HL-60 (cell line): Measurements from ENCODE around the gene ADTRP.

Experiments
- CTCF ChIP-seq: IDR thresholded peaks from one replicate; pipeline ENCODE4 v1.5.1; 2011; ENCODE audit warnings: low read length, control low read depth, inconsistent platforms; ENCODE audit not compliant: insufficient read depth
- GABPA ChIP-seq: IDR thresholded peaks from 2 replicates; pipeline ENCODE4 v1.6.1; 2012; ENCODE audit warnings: low read depth
- POLR2AphosphoS5 ChIP-seq: IDR thresholded peaks from 2 replicates; pipeline ENCODE4 v1.6.1; 2012; ENCODE audit warnings: low read depth
- REST ChIP-seq: IDR thresholded peaks from 2 replicates; pipeline ENCODE4 v1.6.1; 2012; ENCODE audit warnings: low read depth; ENCODE audit not compliant: insufficient replicate concordance
- SPI1 ChIP-seq: IDR thresholded peaks from 2 replicates; pipeline ENCODE4 v1.6.1; 2012; ENCODE audit warnings: low read depth, mild to moderate bottlenecking, borderline replicate concordance

DNA sequence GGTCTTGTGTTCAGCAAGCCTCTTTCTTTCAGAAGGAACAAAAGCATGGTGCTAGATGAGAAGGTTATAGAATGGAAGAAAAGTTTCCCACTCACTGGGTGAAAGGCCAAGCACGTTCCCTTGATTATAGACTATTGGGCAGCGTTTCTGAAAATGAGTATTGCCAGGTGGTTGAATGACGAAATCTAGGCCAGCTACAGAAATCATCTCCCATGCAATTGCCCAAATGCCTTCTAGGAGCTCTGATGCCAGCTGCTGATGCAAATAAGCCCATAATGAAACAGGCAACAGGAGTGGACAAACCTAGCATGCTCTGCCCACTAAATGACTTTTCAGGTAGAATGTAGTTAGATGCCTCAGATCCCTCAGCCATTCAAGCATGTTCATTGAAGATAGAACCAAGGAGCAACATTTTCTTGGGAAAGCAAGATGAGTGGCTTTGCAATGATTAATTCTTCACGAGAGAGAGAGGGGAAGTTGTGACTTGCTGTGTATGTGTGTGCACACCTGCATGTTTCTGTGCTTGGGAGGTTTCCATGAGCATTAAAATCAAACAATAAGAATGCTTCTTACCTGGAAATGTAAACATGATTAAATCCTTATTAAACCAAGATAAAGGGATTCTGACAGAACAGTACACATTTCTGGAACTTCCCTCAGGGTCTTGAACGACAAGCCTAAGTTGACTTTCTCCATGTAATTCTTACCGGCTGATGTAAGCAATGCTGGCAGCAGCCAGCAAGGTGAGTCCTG is 43.6 kb downstream of the ADTRP start:
- TF ChIP-seq CTCF (no peak), SPI1 (no peak), POLR2AphosphoS5 (no peak), REST (no peak), GABPA (no peak)
